GM23338 (cell line): ENCODE data around the gene ZCCHC14. TPM values are rescaled to one million over a fixed set of nuclear protein-coding genes. Genes with fewer than 3 reads are reported as not detected.
A peak's percentile ranks its signal among the peaks of the same experiment; 100 is the strongest.

Source experiments
- ATAC-seq: fragments of 200-7000 bp; cut with Tn5 transposase; 3 replicates; pipeline ENCODE4 v1.9.1; 2020
- DNase-seq: peaks from one replicate; pipeline ENCODE4 v3.0.0-alpha.2; 2015; ENCODE audit warnings: low spot score
- H2AFZ ChIP-seq: fragments of 200-600 bp; sonication (generic); 2 replicates; pipeline ENCODE4 v1.8.0; 2016; ENCODE audit warnings: antibody characterized with exemption, mild to moderate bottlenecking, moderate library complexity
- H3F3A ChIP-seq: fragments of 200-600 bp; sonication (generic); replicated peaks from 2 replicates; pipeline ENCODE4 v1.8.0; 2017; ENCODE audit warnings: antibody characterized with exemption, mixed run types, low read depth
- H3K27ac ChIP-seq: fragments of 200-600 bp; sonication (generic); 2 replicates; pipeline ENCODE4 v1.6.1; 2016; ENCODE audit warnings: low read depth
- H3K27me3 ChIP-seq: fragments of 200-600 bp; sonication (generic); 2 replicates; pipeline ENCODE4 v1.8.0; 2016; ENCODE audit warnings: mild to moderate bottlenecking, mixed run types, moderate library complexity; ENCODE audit not compliant: insufficient read depth
- H3K36me3 ChIP-seq: fragments of 200-600 bp; sonication (generic); 2 replicates; pipeline ENCODE4 v1.8.0; 2016; ENCODE audit warnings: mild to moderate bottlenecking; ENCODE audit not compliant: insufficient read depth
- H3K4me1 ChIP-seq: fragments of 200-600 bp; sonication (generic); 2 replicates; pipeline ENCODE4 v1.8.0; 2016; ENCODE audit warnings: mild to moderate bottlenecking, moderate library complexity; ENCODE audit not compliant: insufficient read depth
- H3K4me2 ChIP-seq: fragments of 200-600 bp; sonication (generic); 2 replicates; pipeline ENCODE4 v1.7.1; 2017; ENCODE audit warnings: mixed run types
- H3K4me3 ChIP-seq: fragments of 200-600 bp; sonication (generic); 2 replicates; pipeline ENCODE4 v1.6.1; 2016; ENCODE audit warnings: mixed run types
- H3K79me2 ChIP-seq: fragments of 200-600 bp; sonication (generic); replicated peaks from 2 replicates; pipeline ENCODE4 v1.8.0; 2017; ENCODE audit warnings: mild to moderate bottlenecking; ENCODE audit not compliant: insufficient read depth
- H3K9me2 ChIP-seq: fragments of 200-600 bp; sonication (generic); 2 replicates; pipeline ENCODE4 v1.8.0; 2017; ENCODE audit not compliant: insufficient read depth
- H4K20me1 ChIP-seq: fragments of 200-600 bp; sonication (generic); replicated peaks from 2 replicates; pipeline ENCODE4 v1.8.0; 2017; ENCODE audit warnings: mild to moderate bottlenecking; ENCODE audit not compliant: insufficient read depth
- H3K27ac Mint-ChIP-seq: 2 replicates; pipeline ENCODE4 v1.8.0; 2020; ENCODE audit warnings: inconsistent platforms, mild to moderate bottlenecking, moderate library complexity, mixed read lengths
- H3K27me3 Mint-ChIP-seq: 3 replicates; pipeline ENCODE4 v1.8.0; 2022; ENCODE audit warnings: low read depth, mild to moderate bottlenecking, moderate library complexity, mixed read lengths, inconsistent platforms; ENCODE audit not compliant: insufficient read depth, poor library complexity
- H3K36me3 Mint-ChIP-seq: 3 replicates; pipeline ENCODE4 v1.8.0; 2021; ENCODE audit warnings: low read depth, mild to moderate bottlenecking, inconsistent platforms, moderate library complexity, mixed read lengths
- H3K4me1 Mint-ChIP-seq: 3 replicates; pipeline ENCODE4 v1.8.0; 2020; ENCODE audit warnings: mild to moderate bottlenecking, inconsistent platforms, mixed read lengths
- H3K4me3 Mint-ChIP-seq: 3 replicates; pipeline ENCODE4 v1.8.0; 2021; ENCODE audit warnings: moderate library complexity, mild to moderate bottlenecking, inconsistent platforms, mixed read lengths
- H3K9me3 Mint-ChIP-seq: 3 replicates; pipeline ENCODE4 v1.8.0; 2020; ENCODE audit warnings: moderate library complexity, mild to moderate bottlenecking, inconsistent platforms, mixed read lengths
- CREB1 ChIP-seq: fragments of 250-450 bp; sonication (Bioruptor Pico); IDR thresholded peaks from 2 replicates; pipeline ENCODE4 v1.5.0; 2020; ENCODE audit warnings: low read depth, mild to moderate bottlenecking, moderate library complexity
- EZH2 ChIP-seq: fragments of 200-600 bp; sonication (generic); IDR thresholded peaks from one replicate; pipeline ENCODE4 v1.8.0; 2017; ENCODE audit warnings: antibody characterized with exemption, mild to moderate bottlenecking, low read depth; ENCODE audit not compliant: unreplicated experiment
- EZH2phosphoT487 ChIP-seq: fragments of 200-600 bp; sonication (generic); IDR thresholded peaks from one replicate; pipeline ENCODE4 v1.8.1; 2018; ENCODE audit warnings: antibody characterized with exemption; ENCODE audit not compliant: unreplicated experiment
- JUNB ChIP-seq: IDR thresholded peaks from one replicate; pipeline ENCODE4 v1.6.1; 2016; ENCODE audit warnings: antibody characterized with exemption; ENCODE audit not compliant: unreplicated experiment
- NANOG ChIP-seq: IDR thresholded peaks from 2 replicates; pipeline ENCODE4 v1.6.1; 2016; ENCODE audit warnings: antibody characterized with exemption, borderline replicate concordance
- ZNF114 ChIP-seq: fragments of 250-450 bp; sonication (Bioruptor Pico); IDR thresholded peaks from 2 replicates; pipeline ENCODE4 v1.5.0; 2020; ENCODE audit warnings: mild to moderate bottlenecking, moderate library complexity
- ZNF331 ChIP-seq: fragments of 250-450 bp; sonication (Bioruptor Pico); IDR thresholded peaks from 2 replicates; pipeline ENCODE4 v1.5.0; 2020; ENCODE audit warnings: low read depth, mild to moderate bottlenecking, moderate library complexity
- polyA plus RNA-seq: library from polyadenylated mRNA; unstranded; fragments of >200 nt; fragmentation: Nextera tagmentation; extraction: Ambion mirVana; gene quantifications from 2 replicates; pipeline ENCODE4 v1.2.1, GENCODE V29; 2016
- total RNA-seq: library from RNA; depleted of rRNA; stranded (reverse); fragments of >200 nt; shearing (Covaris generic); gene quantifications from 2 replicates; pipeline ENCODE4 v1.2.3, GENCODE V29; 2014
- TF ChIP-seq, protein P1 (sequence below), 2 experiments: fragments of 200-600 bp in 1 of 2; sonication (generic) in 1 of 2; conservative IDR thresholded peaks; 2 replicates each; pipeline versions ENCODE4 v1.5.1 to v1.6.1; 2016 to 2017; ENCODE audit warnings: antibody characterized with exemption in 2 of 2, low read depth in 2 of 2, mild to moderate bottlenecking in 2 of 2, moderate library complexity in 1 of 2
- TF ChIP-seq, protein P2 (sequence below): IDR thresholded peaks from one replicate; pipeline ENCODE4 v1.6.1; 2018; ENCODE audit warnings: antibody characterized with exemption; ENCODE audit not compliant: unreplicated experiment

ZCCHC14 gene
- total and polyA plus RNA-seq, 2 experiments from 2014 or later: 6.8 to 22.4 TPM

DNA sequence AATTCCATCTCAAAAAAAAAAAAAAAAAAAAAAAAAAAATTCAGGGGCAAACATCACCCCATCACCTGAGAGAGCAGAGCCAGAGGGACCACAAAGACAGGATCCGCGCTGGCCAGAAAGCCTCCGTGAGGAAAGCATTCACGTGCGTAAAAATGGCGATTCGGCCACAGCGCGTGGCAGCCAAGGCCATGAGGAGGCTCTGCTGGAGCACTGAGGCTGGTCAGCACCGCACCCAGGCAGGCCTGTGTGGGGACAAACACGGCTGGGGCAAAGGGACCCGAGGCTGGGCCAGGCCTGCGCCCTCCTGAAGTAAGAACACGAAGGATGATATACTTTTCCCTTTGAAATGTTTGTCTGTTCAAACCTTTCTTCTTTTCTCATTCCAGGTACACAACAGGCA lies 55.5 kb downstream of the ZCCHC14 start (continued):
- TF ChIP-seq, protein P1, sequence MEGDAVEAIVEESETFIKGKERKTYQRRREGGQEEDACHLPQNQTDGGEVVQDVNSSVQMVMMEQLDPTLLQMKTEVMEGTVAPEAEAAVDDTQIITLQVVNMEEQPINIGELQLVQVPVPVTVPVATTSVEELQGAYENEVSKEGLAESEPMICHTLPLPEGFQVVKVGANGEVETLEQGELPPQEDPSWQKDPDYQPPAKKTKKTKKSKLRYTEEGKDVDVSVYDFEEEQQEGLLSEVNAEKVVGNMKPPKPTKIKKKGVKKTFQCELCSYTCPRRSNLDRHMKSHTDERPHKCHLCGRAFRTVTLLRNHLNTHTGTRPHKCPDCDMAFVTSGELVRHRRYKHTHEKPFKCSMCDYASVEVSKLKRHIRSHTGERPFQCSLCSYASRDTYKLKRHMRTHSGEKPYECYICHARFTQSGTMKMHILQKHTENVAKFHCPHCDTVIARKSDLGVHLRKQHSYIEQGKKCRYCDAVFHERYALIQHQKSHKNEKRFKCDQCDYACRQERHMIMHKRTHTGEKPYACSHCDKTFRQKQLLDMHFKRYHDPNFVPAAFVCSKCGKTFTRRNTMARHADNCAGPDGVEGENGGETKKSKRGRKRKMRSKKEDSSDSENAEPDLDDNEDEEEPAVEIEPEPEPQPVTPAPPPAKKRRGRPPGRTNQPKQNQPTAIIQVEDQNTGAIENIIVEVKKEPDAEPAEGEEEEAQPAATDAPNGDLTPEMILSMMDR (conservative IDR thresholded peaks at IDR 0.05; ENCODE audit: low read depth in 2 of 2): no peak
- TF ChIP-seq JUNB (no peak), EZH2phosphoT487 (no peak), ZNF331 (CRISPR knock-in tag) (no peak), CREB1 (CRISPR knock-in tag) (no peak), ZNF114 (no peak)
- TF ChIP-seq, protein P2, sequence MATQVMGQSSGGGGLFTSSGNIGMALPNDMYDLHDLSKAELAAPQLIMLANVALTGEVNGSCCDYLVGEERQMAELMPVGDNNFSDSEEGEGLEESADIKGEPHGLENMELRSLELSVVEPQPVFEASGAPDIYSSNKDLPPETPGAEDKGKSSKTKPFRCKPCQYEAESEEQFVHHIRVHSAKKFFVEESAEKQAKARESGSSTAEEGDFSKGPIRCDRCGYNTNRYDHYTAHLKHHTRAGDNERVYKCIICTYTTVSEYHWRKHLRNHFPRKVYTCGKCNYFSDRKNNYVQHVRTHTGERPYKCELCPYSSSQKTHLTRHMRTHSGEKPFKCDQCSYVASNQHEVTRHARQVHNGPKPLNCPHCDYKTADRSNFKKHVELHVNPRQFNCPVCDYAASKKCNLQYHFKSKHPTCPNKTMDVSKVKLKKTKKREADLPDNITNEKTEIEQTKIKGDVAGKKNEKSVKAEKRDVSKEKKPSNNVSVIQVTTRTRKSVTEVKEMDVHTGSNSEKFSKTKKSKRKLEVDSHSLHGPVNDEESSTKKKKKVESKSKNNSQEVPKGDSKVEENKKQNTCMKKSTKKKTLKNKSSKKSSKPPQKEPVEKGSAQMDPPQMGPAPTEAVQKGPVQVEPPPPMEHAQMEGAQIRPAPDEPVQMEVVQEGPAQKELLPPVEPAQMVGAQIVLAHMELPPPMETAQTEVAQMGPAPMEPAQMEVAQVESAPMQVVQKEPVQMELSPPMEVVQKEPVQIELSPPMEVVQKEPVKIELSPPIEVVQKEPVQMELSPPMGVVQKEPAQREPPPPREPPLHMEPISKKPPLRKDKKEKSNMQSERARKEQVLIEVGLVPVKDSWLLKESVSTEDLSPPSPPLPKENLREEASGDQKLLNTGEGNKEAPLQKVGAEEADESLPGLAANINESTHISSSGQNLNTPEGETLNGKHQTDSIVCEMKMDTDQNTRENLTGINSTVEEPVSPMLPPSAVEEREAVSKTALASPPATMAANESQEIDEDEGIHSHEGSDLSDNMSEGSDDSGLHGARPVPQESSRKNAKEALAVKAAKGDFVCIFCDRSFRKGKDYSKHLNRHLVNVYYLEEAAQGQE: no peak

DNA sequence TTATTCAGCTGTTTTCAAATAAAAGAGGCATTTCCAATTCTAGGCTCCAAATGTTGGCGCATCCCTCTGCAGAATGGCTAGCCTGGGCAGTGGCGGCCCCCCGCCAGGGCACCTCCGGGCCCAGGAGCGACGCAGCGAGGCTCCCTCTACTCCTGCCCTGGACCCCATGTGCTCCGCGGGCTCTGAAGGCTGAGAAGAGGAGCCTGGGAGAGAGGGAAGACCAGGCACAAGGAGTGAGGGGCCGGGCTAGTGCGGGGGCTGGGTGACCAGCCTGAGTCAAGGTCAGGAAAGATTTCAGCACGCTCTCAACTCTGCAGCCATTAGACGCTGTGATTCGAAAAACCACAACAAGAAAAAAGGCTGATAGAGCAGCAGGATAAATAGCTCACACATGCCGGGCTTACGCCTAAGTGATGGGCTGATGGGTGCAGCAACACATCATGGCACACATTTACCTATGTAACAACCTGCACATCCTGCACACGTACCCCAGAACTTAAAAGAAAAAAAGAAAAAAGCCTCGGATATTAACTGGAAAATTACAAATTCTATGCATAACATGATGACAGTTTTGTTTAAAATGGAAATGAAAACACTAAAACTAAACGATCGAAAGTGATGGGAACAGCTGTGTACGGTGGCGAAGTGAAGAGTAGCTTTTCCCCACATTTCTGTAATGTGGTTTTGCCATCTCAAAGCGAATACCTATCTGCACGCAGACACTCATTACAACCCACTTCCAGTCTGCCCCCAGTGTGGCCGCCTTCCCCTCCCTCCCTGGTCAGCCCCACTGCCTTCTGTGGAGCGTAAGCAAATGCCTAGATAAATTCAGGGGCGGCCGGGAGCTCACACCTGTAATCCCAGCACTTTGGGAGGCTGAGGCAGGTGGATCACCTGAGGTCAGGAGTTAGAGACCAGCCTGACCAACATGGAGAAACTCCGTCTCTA lies 56.3 kb downstream of the ZCCHC14 start:
- no peak overlapping the region for H2AFZ ChIP-seq
- H4K20me1 ChIP-seq: peaks cover 2% of the 10 kb centered on the region; the same call in 1 of the 2 replicates
- Mint-ChIP-seq H3K27me3 (peaks cover 2% of the 10 kb centered on the region), H3K4me3 (no peak overlapping the region), H3K27ac (peak overlapping the region; percentile 20; the same call in 1 of the 2 replicates), H3K9me3 (no peaks in the 10 kb centered on the region), H3K36me3 (peaks cover 6% of the 10 kb centered on the region), H3K4me1 (peaks cover 16% of the 10 kb centered on the region)
- H3K36me3 ChIP-seq: no peaks in the 10 kb centered on the region
- H3F3A ChIP-seq: no peaks in the 10 kb centered on the region
- H3K79me2 ChIP-seq: peaks cover 37% of the 10 kb centered on the region
- no peaks in the 10 kb centered on the region for H3K27me3 ChIP-seq
- ATAC-seq (peak; percentile 83), DNase-seq (no peak)
- H3K4me1 ChIP-seq: no peaks in the 10 kb centered on the region; the same call in 1 of the 2 replicates
- H3K27ac ChIP-seq: peak overlapping the region; percentile 2; the same call in 1 of the 2 replicates
- no peak overlapping the region for H3K4me2 ChIP-seq
- no peaks in the 10 kb centered on the region; the same call in 1 of the 2 replicates for H3K9me2 ChIP-seq
- H3K4me3 ChIP-seq: no peak overlapping the region
- TF ChIP-seq EZH2: no peak
- TF ChIP-seq, protein P1 (conservative IDR thresholded peaks at IDR 0.05; ENCODE audit: low read depth in 2 of 2): no peak
- TF ChIP-seq NANOG: no peak
